Measurements from ENCODE around the gene MAGI1.

The MAGI1 gene

DNA sequence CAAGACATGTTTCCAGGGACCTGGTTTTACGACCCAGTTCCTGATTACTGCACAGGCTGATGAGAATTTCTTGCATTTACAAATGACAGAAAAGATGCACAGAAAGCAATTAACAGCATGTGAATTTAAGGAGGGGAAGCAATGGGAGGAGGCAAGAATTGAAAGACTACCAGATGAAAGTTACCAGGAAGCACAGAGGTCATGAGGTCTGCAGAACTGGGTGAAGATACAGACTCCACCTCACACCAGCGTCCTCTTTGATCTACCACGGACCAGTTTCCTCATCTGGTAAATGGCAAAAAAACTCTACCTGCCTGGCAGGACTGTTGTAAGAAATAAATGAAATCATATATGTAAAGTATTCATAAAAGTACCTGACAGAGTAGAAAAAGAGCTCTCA, 266.0 kb downstream of the MAGI1 start:
- H3K4me1 ChIP-seq (ENCODE audit: control insufficient read depth, insufficient read depth, low read length) = no peaks in the 10 kb centered on the region
- H3K4me3 ChIP-seq (ENCODE audit: low read length) = no peak overlapping the region
- WGBS (ENCODE audit: insufficient coverage, insufficient read length) = no CpG with 5 or more reads among the region's 3 CpGs
- no peaks in the 10 kb centered on the region for H3K36me3 ChIP-seq (ENCODE audit: control insufficient read depth, insufficient read depth, low read length)
- H3K9me3 ChIP-seq (ENCODE audit: control insufficient read depth, insufficient read depth, low read length) = no peaks in the 10 kb centered on the region
- no peak overlapping the region for H3K27ac ChIP-seq (ENCODE audit: low read length)
- DNase-seq (ENCODE audit: low read depth, low spot score) = no peak
- H3K27me3 ChIP-seq (ENCODE audit: control insufficient read depth, insufficient read depth, low read length) = no peaks in the 10 kb centered on the region

DNA sequence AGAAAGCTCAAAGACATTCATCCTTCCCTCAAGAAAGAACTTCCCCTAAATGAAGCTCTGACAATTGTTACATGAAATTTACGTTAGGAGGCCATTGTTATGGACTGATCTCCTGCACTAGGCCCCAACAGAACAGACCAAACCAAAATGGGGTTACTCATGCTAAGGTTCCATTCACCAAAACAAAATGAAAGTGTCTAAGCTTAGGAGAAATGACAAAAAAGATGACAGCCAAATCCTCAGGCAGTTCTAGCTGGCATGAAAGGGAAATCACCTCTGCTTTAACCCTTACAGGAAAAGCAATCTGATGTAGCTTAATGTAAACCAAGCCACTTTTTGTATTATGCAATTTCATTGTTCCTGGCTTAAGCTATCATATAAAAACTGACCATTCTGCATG, 271.2 kb downstream of the MAGI1 start:
- H3K9me3 ChIP-seq (ENCODE audit: control insufficient read depth, insufficient read depth, low read length) = no peaks in the 10 kb centered on the region
- no peak overlapping the region for H3K4me3 ChIP-seq (ENCODE audit: low read length)
- H3K4me1 ChIP-seq (ENCODE audit: control insufficient read depth, insufficient read depth, low read length) = no peaks in the 10 kb centered on the region; the same call in 1 of the 2 replicates
- no peak overlapping the region for H3K27ac ChIP-seq (ENCODE audit: low read length)
- WGBS (ENCODE audit: insufficient coverage, insufficient read length) = no CpG with 5 or more reads among the region's 1 CpG
- H3K27me3 ChIP-seq (ENCODE audit: control insufficient read depth, insufficient read depth, low read length) = no peaks in the 10 kb centered on the region
- no peak for DNase-seq (ENCODE audit: low read depth, low spot score)
- H3K36me3 ChIP-seq (ENCODE audit: control insufficient read depth, insufficient read depth, low read length) = no peaks in the 10 kb centered on the region

DNA sequence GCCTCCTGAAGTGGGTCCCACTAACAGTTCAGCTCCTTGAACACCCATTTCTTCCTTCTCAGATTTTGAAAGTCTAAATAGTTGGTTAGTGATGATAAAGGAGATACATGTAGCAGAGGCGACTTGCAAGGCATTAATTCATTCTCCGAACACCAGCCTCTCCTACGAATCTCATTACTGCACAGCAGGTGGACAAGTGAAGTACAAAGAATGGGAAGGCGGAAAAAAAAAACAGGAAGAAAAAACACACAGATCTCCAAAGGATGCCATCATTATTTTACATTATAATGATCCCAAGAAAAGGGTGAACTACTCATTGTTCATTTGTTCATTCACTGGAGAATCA, 276.5 kb downstream of the MAGI1 start:
- WGBS (ENCODE audit: insufficient coverage, insufficient read length) = no CpG with 5 or more reads among the region's 4 CpGs
- Histone ChIP-seq H3K27me3 (ENCODE audit: control insufficient read depth, insufficient read depth, low read length) (no peaks in the 10 kb centered on the region), H3K9me3 (ENCODE audit: control insufficient read depth, insufficient read depth, low read length) (no peaks in the 10 kb centered on the region), H3K4me1 (ENCODE audit: control insufficient read depth, insufficient read depth, low read length) (peaks cover 6% of the 10 kb centered on the region; the same call in 1 of the 2 replicates), H3K27ac (ENCODE audit: low read length) (no peak overlapping the region), H3K36me3 (ENCODE audit: control insufficient read depth, insufficient read depth, low read length) (no peaks in the 10 kb centered on the region), H3K4me3 (ENCODE audit: low read length) (no peak overlapping the region)
- no peak for DNase-seq (ENCODE audit: low read depth, low spot score)

DNA sequence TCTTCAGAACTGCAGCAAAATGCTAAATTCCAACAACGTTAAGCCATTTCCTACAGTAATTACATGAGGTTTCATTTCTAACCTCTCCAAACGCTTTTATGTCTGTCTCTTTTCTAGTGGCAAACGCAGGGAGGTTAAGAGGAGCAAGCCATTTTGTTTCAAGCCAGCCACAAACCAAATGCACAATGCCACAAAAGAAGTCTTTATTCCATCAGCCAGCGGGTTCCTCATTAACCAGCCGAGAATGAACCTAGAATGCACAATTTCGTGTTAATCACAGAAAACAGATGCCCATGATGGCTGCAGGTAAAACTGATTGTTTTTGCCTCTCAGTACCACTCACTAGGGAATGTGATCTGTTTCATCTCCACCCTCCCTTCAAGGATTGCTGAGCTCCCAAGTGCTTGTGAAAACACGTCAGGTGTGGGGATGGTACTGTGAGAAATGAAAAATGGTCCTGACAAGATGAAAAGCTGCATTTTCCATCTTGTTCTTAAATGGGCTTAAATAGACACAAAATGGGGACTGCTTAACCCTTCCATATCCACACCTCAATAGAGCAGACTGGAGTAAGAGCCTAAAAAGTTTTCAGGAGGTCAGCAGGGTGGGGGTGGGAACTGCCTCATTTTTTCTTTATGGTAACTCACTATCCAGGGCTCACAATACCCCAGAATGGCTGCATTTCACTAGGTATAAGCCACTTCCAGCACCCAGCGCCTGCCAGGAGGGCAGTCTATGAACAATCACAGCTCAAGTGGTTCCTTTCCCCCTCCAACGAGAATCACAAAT, 277.1 kb downstream of the MAGI1 start:
- no peak overlapping the region for H3K4me3 ChIP-seq (ENCODE audit: low read length)
- H3K27ac ChIP-seq (ENCODE audit: low read length) = no peak overlapping the region
- DNase-seq (ENCODE audit: low read depth, low spot score) = no peak
- no peaks in the 10 kb centered on the region for H3K36me3 ChIP-seq (ENCODE audit: control insufficient read depth, insufficient read depth, low read length)
- no CpG with 5 or more reads among the region's 9 CpGs for WGBS (ENCODE audit: insufficient coverage, insufficient read length)
- H3K27me3 ChIP-seq (ENCODE audit: control insufficient read depth, insufficient read depth, low read length) = no peaks in the 10 kb centered on the region
- H3K9me3 ChIP-seq (ENCODE audit: control insufficient read depth, insufficient read depth, low read length) = no peaks in the 10 kb centered on the region
- H3K4me1 ChIP-seq (ENCODE audit: control insufficient read depth, insufficient read depth, low read length) = peaks cover 6% of the 10 kb centered on the region; the same call in 1 of the 2 replicates

DNA sequence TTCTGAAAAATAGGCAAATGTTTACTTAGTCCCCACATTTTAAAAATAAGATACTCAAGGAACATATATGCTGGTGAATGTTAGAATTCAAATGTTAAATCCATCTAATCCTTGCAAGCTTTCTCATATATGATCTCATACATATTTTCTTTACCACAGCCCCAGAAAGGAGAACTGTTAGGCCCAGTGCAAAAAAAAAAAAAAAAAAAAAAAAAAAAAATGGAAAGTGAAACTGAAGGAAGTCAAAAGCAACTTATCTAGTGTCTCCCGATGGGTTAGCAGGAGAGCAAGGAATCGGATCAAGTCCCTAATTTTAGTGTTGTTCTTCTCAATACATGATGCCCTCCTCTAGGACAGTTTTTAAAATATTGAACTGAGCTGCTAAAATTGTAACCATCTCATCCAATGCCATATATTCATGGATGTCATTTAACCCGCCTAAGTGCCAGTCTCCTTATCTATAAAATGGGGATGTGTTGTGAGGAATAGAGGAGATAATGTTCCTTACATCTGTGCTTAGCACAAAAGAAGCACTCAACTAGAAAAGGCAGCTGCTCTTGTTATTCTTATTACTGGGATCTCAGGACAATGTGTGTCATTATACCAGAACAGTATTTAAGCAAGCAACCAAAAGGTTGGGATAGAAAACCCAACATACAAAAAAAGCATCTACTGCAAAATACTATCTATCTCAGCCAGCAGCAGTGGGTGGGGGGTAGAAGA, 279.7 kb downstream of the MAGI1 start:
- no CpG with 5 or more reads among the region's 3 CpGs for WGBS (ENCODE audit: insufficient coverage, insufficient read length)
- no peaks in the 10 kb centered on the region for H3K27me3 ChIP-seq (ENCODE audit: control insufficient read depth, insufficient read depth, low read length)
- no peak for DNase-seq (ENCODE audit: low read depth, low spot score)
- H3K36me3 ChIP-seq (ENCODE audit: control insufficient read depth, insufficient read depth, low read length) = no peaks in the 10 kb centered on the region
- H3K4me1 ChIP-seq (ENCODE audit: control insufficient read depth, insufficient read depth, low read length) = peaks cover 6% of the 10 kb centered on the region; the same call in 1 of the 2 replicates
- no peak overlapping the region for H3K4me3 ChIP-seq (ENCODE audit: low read length)
- no peak overlapping the region for H3K27ac ChIP-seq (ENCODE audit: low read length)
- no peaks in the 10 kb centered on the region for H3K9me3 ChIP-seq (ENCODE audit: control insufficient read depth, insufficient read depth, low read length)

DNA sequence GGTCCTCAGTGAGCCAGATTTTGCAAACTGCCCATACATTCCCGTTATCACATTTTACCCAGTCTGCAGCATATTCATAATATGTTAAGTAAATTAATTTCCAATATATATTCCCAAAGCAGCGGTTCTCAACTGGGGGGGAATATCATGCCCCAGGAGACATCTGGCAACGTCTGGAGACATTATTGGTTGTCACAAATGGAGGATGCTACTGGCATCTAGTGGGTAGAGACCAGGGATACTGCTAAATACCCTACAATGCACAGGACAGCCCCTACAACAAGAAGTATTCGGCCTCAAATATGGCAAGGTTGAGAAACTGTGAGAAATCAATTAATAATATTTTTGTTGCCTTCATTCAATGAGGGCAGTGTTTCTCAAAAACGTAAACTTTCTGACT, 280.3 kb downstream of the MAGI1 start:
- Histone ChIP-seq H3K36me3 (ENCODE audit: control insufficient read depth, insufficient read depth, low read length) (no peaks in the 10 kb centered on the region), H3K4me3 (ENCODE audit: low read length) (no peak overlapping the region), H3K27ac (ENCODE audit: low read length) (no peak overlapping the region), H3K9me3 (ENCODE audit: control insufficient read depth, insufficient read depth, low read length) (no peaks in the 10 kb centered on the region), H3K4me1 (ENCODE audit: control insufficient read depth, insufficient read depth, low read length) (peaks cover 6% of the 10 kb centered on the region; the same call in 1 of the 2 replicates), H3K27me3 (ENCODE audit: control insufficient read depth, insufficient read depth, low read length) (no peaks in the 10 kb centered on the region)
- DNase-seq (ENCODE audit: low read depth, low spot score) = no peak
- WGBS (ENCODE audit: insufficient coverage, insufficient read length) = no CpG with 5 or more reads among the region's 5 CpGs

DNA sequence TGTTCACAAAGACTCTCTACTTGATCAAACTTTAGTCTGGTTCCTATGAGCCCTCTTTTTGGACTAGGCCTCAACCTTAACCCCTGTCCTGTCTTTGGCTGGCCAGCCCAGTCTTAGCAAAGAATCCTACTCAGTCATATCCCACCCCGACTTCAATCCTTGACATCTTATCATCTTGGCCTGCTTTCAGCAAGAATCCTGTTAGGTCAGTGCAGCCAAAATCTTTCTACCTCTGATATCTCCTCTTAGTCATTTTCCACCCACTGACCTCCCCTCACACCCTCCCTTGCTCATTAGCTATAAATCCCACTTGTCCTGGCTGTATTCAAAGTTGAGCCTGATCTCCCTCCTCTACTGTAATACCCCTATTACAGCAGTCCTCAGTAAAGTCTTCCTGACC, 286.1 kb downstream of the MAGI1 start:
- WGBS (ENCODE audit: insufficient coverage, insufficient read length) = no CpG with 5 or more reads among the region's 1 CpG
- H3K4me1 ChIP-seq (ENCODE audit: control insufficient read depth, insufficient read depth, low read length) = no peaks in the 10 kb centered on the region; the same call in 1 of the 2 replicates
- no peak overlapping the region for H3K27ac ChIP-seq (ENCODE audit: low read length)

DNA sequence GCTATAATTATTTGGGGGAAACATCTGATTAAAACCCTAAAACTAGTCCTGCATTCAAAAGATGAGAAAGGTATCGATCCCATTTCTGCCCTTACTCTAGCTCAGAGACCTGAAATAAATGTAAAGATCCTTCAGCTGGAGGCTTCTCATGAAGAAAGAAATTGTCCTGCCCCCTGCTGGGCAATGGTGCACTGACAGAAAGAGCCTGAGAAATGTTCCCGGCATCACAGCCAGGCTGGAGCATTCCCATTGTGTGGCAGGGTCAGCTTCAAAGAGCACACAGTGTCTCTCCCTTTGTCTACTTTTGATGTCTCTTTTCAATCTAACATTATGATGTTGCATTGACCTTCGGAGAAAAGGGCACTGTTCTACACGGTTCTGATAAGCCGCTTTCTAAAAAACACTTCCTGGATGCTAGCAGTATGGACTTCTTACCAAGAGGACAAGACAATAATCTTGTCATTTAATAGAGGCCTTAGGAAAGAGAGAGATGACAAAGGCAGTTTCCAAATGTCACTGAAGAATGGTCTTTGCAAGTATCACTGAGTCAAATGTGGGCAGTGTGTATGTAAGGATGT, 287.5 kb downstream of the MAGI1 start:
- no peak overlapping the region for H3K4me3 ChIP-seq (ENCODE audit: low read length)
- H3K4me1 ChIP-seq (ENCODE audit: control insufficient read depth, insufficient read depth, low read length) = no peaks in the 10 kb centered on the region; the same call in 1 of the 2 replicates
- H3K27me3 ChIP-seq (ENCODE audit: control insufficient read depth, insufficient read depth, low read length) = no peaks in the 10 kb centered on the region
- peak; percentile 50 for DNase-seq (ENCODE audit: low read depth, low spot score)
- no peak overlapping the region for H3K27ac ChIP-seq (ENCODE audit: low read length)
- H3K36me3 ChIP-seq (ENCODE audit: control insufficient read depth, insufficient read depth, low read length) = no peaks in the 10 kb centered on the region
- no CpG with 5 or more reads among the region's 5 CpGs for WGBS (ENCODE audit: insufficient coverage, insufficient read length)
- H3K9me3 ChIP-seq (ENCODE audit: control insufficient read depth, insufficient read depth, low read length) = no peaks in the 10 kb centered on the region

More for the DNA sequence above, 286.1 kb downstream of the MAGI1 start:
- H3K4me3 ChIP-seq (ENCODE audit: low read length) = no peak overlapping the region
- H3K9me3 ChIP-seq (ENCODE audit: control insufficient read depth, insufficient read depth, low read length) = no peaks in the 10 kb centered on the region
- H3K36me3 ChIP-seq (ENCODE audit: control insufficient read depth, insufficient read depth, low read length) = no peaks in the 10 kb centered on the region
- no peaks in the 10 kb centered on the region for H3K27me3 ChIP-seq (ENCODE audit: control insufficient read depth, insufficient read depth, low read length)
- DNase-seq (ENCODE audit: low read depth, low spot score) = no peak

DNA sequence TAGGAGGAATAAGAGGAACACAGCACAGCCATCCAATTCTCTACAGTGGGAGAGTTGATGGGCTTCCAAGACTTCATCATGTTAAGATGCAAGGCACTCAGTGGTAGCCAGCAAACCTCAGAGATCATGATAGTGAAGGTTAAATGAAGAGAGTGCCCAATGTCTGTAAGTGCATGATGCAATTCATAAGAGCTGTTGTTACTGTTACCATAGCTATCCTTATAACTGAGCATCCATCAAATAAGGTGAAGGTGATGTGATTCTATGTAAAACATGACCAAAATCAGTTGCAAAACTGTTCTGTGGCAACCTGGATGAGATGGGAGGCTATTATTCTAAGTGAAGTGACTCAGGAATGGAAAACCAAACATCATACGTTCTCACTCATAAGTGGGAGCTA, 289.7 kb downstream of the MAGI1 start:
- Histone ChIP-seq H3K27me3 (ENCODE audit: control insufficient read depth, insufficient read depth, low read length) (no peaks in the 10 kb centered on the region), H3K36me3 (ENCODE audit: control insufficient read depth, insufficient read depth, low read length) (no peaks in the 10 kb centered on the region), H3K9me3 (ENCODE audit: control insufficient read depth, insufficient read depth, low read length) (no peaks in the 10 kb centered on the region), H3K4me3 (ENCODE audit: low read length) (no peak overlapping the region), H3K4me1 (ENCODE audit: control insufficient read depth, insufficient read depth, low read length) (no peaks in the 10 kb centered on the region; the same call in 1 of the 2 replicates), H3K27ac (ENCODE audit: low read length) (no peak overlapping the region)
- no CpG with 5 or more reads among the region's 1 CpG for WGBS (ENCODE audit: insufficient coverage, insufficient read length)
- no peak for DNase-seq (ENCODE audit: low read depth, low spot score)

DNA sequence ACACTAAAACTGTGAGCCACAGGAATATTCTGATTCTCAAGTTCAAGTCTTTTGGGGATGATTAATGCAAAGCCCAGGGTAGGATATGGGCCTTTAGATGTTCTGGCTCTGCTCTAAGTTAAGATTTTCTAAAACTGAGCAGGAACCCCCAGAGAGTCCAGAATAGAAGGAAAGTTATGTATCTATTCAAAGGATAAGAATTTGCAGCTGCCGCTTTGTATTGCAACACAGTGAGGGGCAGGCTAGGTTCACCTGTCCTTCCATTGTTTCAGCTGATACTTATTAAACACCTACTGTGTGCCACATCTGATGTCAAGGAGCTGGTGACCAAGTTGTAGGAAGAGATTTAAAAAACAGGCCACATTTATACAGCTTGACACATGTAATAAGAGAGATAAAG, 290.4 kb downstream of the MAGI1 start:
- H3K4me3 ChIP-seq (ENCODE audit: low read length) = no peak overlapping the region
- H3K9me3 ChIP-seq (ENCODE audit: control insufficient read depth, insufficient read depth, low read length) = no peaks in the 10 kb centered on the region
- H3K36me3 ChIP-seq (ENCODE audit: control insufficient read depth, insufficient read depth, low read length) = no peaks in the 10 kb centered on the region
- no CpG with 5 or more reads among the region's 1 CpG for WGBS (ENCODE audit: insufficient coverage, insufficient read length)
- DNase-seq (ENCODE audit: low read depth, low spot score) = no peak
- no peaks in the 10 kb centered on the region; the same call in 1 of the 2 replicates for H3K4me1 ChIP-seq (ENCODE audit: control insufficient read depth, insufficient read depth, low read length)
- no peak overlapping the region for H3K27ac ChIP-seq (ENCODE audit: low read length)
- H3K27me3 ChIP-seq (ENCODE audit: control insufficient read depth, insufficient read depth, low read length) = no peaks in the 10 kb centered on the region

Measured in iPS DF 6.9 (cell line).